GM21360 (cell line): ENCODE results near the gene SH2D4B.

Experiments used
- ATAC-seq: cut with Tn5 transposase; IDR thresholded peaks from one replicate; pipeline ENCODE4 v1.9.1; 2021; ENCODE audit warnings: mild to moderate bottlenecking, moderate library complexity; ENCODE audit not compliant: unreplicated experiment

SH2D4B gene

GRCh38 chr10:80585812-80586211, 48.1 kb downstream of the SH2D4B start:
- no peak for ATAC-seq

DNA sequence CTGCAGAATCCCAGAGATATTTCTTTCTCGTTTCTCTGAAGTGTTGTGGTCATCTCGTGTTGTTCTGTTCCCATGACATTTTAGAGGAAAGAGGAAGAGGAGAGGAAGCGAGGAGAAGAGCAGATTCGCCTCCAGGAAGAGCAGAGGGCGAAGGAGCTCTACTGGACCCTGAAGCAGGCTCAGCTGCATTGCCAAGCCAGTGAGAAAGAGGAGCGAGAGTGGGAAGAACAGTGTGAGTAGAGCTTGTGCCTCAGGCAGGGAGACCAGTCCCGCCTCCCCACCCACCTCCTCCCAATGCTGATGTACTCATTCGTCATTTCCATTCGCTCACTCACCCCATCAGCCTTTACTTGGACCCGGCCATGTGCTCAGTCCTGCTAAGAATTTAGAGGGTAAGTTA, 50.8 kb downstream of the SH2D4B start:
- no peak for ATAC-seq

- peak; percentile 93 for ATAC-seq
Measured at GRCh38 chr10:80589726-80590373, 52.1 kb downstream of the SH2D4B start.

DNA sequence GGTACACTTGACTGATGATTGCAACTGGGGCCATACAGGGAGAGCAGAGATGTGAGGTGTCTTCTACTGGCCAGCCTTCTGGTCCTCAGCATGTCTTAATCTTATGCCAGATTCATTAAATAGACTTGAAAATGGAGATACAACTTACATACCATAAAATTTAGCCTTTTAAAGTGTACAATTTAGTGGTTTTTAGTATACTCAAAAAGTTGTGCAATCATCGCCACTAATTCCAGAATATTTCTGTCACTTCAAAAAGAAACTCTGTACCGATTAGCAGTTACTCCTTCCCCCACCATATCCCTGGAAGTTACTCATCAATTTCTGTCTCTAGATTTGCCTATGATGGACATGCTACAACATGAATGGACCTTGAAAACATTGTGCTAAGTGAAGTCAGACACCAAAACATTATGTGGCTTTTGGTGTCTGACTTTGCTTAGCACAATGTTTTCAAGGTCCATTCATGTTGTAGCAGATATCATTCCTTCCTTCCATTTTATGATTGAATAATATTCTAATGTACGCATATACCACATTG, 53.0 kb downstream of the SH2D4B start:
- no peak for ATAC-seq

GRCh38 chr10:80596391-80597257, 58.9 kb downstream of the SH2D4B start:
- no peak for ATAC-seq

DNA sequence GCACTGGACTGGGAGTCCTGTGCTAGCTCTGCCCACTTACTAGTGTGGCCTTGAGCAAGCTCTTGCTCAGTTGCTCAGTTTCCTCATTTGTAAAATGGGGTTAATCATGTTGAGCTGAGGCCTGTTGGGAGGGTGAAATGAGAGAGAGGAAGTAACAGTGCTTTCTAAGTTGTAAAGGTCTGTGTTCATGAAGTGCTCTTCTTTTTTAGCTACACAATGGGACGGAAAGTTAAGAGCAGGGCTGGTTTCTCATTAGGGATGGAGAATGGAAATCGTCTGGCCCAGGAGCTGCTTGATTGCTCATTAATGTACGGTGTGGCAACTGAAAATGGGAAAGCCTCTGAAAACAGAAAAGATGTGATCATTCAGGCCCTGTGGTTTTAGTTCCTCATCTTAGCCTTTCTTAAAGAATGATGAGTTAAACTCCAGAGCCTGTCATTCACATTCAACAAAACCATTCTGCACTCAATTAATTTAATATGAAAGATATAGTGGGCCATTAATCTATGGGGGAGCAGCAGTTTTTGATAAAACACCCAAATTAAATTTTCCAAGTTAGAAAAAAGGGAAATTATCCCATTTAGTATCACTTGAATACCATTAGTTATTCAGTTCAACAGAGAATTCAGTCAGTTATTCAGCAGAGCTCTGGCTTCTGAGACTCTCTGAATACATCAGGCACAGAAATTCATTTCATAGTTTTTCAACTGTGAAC, 60.5 kb downstream of the SH2D4B start:
- ATAC-seq, result peak; percentile 70

GRCh38 chr10:80598951-80599350, 61.2 kb downstream of the SH2D4B start:
- ATAC-seq, result peak; percentile 1

- ATAC-seq, result peak; percentile 63
Measured at GRCh38 chr10:80599424-80599847, 61.7 kb downstream of the SH2D4B start.

- no peak for ATAC-seq
Measured at GRCh38 chr10:80600256-80600655, 62.6 kb downstream of the SH2D4B start.

GRCh38 chr10:80602881-80603280, 65.2 kb downstream of the SH2D4B start:
- ATAC-seq, result no peak

- no peak for ATAC-seq
Measured at GRCh38 chr10:80603516-80603915, 65.8 kb downstream of the SH2D4B start.

- ATAC-seq, result no peak
Measured at GRCh38 chr10:80608706-80609105, 71.0 kb downstream of the SH2D4B start.

DNA sequence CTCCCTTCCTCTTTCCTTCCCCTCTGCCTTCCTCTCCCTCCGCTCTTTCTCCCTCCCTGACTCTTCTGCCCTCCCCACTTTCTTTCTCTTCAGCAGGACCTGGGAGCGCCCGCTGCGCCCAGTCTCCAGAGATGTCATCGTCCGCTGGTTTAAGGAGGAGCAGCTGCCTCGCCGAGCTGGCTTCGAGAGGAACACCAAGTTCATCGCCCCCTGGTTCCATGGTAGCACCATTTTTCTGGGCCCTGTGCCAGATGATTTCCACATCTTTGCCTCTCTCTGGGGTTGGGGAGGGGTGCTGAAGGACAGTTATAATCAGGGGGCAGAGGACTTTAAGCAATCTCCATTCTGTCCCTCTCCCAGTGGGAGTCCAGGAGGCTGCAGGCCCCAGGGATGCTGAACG, 71.6 kb downstream of the SH2D4B start:
- ATAC-seq, result no peak

DNA sequence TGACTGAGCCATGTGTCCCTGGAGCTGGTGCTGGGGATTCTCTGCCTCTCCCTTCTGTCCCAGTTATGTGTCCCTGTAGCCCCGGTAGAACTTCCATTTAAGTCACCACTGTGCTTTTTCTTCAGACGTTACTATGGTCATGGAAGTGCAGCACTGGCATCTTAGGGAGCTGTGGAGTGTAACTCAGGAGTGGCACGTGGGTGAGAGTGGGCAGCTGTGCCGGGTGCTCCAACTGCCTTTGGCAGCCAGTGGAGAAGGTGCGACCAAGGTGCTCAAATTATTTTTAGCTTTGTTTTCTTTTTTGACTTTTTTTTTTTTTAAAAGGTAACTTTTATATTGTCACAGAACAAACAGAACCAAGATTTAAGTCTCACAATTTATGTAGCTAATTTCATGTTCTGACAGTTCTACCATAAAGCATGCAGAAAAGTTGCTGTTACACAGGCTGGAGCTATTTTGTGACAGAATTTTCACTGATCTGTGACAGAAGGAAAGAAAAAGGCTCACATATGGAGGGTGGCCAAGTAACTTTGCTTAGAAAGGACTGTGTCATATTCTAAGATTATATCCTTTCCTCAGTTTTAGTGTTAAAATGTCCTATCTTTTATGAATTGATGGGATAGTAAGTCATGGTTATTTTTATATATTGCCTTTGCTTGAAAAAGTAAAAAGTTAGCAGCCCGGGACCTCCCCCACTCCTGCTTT, 73.9 kb downstream of the SH2D4B start:
- ATAC-seq, result no peak

- ATAC-seq, result no peak
Measured at GRCh38 chr10:80612261-80612660, 74.6 kb downstream of the SH2D4B start.

DNA sequence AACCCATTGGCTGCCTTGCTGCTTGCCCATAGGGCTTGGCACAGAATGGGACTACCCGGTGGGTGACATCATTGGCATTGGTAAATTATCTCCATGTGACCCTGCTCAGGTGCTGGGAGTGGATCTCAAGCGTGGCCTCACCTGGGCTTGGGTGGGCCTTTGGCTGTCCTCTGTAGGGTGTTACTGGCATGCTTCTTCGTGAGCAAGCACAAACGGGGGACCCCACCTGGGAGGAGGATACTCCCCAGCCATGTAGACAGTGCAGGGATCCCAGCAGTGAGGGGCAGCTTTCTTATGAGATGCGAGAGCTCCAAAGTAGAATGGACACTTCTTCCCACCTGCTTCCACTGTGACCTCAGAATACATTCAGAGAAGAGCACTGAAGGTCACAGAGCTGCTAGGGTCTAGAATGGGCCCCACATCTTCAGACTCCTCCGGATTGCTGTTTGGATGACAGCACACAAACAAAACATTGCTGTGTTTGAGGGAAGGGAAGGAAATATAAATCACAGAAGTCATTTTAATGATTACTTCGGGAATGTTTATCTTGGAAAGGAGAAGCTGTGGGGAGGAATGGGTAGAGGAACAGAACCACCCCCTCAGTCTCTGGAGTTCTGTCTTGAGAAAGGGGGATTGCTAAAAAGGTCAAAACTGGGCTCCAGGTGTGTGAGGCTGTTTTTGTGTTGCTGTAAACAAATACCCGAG, 75.9 kb downstream of the SH2D4B start:
- ATAC-seq, result no peak

DNA sequence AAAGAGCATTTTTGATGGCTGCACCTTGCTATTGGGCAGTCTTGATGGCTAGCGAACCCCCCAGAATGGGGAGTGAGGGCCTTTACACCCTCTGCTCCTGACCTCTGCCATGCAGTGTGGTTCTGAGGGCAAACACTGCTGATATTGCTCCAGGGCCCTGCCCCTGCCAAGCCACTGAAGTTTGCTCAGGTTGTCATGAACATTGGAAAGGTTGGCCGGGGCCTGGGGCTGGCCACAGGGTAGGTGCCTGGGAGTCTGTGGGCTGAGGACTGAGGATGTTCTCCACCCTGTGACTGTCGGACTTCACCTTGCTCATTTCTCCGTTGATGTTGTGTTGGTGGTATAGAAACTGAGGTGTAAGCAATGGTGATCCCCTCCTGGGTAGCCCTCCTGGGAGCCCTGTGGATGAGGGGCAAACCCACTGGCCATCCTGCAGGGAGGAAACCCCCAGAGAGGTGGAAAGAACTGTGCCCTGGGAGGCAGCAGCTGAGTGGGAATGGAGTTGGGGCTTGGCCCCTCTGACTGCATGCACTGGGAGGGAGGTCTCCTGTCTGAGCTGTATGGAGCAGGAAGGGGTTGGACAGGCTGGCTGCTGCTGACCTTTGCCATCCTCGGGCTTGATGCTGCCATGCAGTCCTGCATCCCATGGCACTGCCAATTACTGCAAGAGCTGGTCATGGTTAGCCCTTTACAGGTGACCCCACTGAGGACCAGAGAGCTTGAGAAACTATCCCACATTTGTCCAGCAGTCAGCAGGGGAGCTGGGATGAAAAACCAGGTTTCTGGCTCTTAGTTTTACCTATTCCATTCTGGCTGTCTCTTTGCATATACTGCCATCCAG, 77.1 kb downstream of the SH2D4B start:
- ATAC-seq, result no peak

DNA sequence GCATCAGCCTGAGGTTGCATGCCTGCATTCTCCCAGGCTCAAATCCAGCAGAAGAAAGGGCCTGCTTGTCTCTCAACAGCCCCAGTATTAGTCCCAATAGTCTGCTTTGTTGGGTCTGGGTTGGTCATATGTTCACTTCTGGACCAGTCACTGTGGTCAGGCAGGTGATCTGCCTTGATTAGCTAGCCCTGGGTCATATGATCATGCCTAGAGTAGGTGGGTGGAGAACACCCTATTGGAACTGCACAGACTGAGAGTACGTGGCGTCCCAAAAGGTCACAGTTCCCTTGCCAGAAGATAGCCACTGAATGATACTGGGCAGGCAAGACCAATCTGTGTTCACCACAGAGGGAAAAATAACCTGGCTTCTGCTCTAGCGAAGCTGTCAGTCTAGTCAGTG, 80.1 kb downstream of the SH2D4B start:
- ATAC-seq, result no peak

- ATAC-seq, result no peak
Measured at GRCh38 chr10:80619036-80619435, 81.3 kb downstream of the SH2D4B start.
